ENCODE results near the gene UGT1A10.
"Not testable (repeated sequence)": the region's sequence is repeated elsewhere in the genome, so short reads cannot be mapped to it uniquely, and the experiment has no call there.

The UGT1A10 gene

DNA sequence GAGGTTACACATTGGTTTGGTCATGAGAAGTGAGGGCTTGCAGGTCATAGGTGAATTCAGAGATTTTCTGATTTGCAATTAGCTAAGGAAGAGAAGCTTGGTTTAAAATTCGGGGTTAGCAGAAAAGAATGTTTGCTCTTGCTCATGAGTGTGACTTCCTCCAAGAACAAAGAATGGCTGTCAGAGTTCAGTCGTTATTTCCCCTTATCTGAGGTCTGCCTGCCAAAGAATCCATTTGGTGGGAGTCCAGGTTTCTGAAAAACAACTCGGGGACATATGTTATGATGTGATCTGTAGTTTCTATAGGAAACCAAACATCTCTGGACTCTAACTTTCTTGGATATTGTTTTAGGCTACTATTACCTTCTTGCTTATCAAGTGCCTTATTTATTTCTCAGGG, 53.3 kb downstream of the UGT1A10 start:
- Mint-ChIP-seq H3K36me3 (ENCODE audit: insufficient read depth) (no peaks in the 10 kb centered on the region), H3K27me3 (peaks cover 43 to 71% of the 10 kb centered on the region in 2 donors), H3K4me3 (no peak overlapping the region), H3K4me1 (ENCODE audit: low read depth in 2 of 2) (no peaks in the 10 kb centered on the region), H3K27ac (no peak overlapping the region), H3K9me3 (no peaks in the 10 kb centered on the region)
- DNase-seq (no peak), ATAC-seq (replicated peaks) (no peak)

DNA sequence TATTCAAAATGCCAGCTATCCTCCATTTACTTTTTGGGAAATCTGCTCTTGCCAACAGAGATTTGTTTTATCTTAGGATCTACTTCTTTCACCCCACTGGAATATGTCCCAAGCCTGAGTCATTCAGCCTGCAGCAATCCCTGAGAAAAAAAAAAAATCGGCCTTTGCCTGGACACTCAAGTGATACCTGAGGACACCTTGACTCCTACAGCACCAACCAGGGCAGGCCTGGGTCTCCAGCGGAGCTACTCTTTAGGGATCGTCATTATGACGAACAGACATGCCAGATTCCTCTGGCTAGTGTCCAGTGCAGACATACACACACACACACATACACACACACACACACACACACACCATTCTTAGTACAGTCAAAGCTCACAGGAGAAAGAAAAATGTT, 54.2 kb downstream of the UGT1A10 start:
- no peak for DNase-seq
- ATAC-seq (replicated peaks) = no peak
- H3K4me1 Mint-ChIP-seq (ENCODE audit: low read depth in 2 of 2) = no peaks in the 10 kb centered on the region
- peaks cover 43 to 71% of the 10 kb centered on the region in 2 donors for H3K27me3 Mint-ChIP-seq
- no peaks in the 10 kb centered on the region for H3K9me3 Mint-ChIP-seq
- no peak overlapping the region for H3K27ac Mint-ChIP-seq
- no peak overlapping the region for H3K4me3 Mint-ChIP-seq
- no peaks in the 10 kb centered on the region for H3K36me3 Mint-ChIP-seq (ENCODE audit: insufficient read depth)

DNA sequence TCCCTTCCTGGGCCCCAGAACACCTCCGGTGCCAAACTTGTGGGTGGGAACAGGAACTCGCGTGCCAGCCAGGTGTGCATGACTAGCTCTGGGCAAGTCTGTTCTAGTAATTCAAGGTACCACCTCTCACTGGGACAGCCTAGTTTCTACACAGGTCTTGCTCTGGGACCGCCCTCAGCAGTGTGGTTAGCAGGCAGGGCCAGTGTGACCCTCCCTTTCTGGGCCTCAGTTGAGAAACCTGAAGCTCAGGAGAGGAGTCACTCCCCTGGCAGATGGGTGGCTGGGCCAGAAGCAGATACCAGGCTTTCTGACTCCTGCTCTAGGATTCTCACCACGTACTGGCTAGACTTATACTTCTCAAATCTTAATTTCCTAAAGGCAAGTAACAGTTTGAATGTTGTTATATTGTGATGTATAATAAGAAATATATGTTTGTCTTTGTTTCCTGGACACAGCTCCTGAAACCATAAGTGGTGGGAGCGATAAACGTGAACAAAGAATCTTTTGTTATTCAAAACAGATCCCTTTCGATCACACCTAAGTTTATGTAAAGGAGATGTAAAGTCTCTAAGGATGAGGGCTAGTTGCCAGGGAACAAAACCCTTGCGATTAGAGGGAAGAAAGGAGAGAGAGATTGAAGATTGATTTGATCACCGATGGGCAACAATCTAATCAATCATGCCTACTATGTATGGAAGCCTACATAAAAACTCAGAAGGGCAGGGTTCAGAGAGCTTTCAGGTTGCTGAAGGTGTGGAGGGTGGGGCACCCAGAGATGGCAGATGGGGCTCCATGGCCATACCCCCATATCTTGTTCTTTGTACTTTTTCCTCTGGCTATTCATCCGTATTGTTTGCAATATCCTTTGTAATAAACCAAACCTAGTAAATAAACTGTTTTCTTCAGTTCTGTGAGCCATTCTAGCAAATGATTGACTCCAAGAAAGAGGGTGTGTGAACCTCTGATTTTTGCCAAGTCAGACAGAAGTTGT, 55.5 kb downstream of the UGT1A10 start:
- DNase-seq (no peak), ATAC-seq (replicated peaks) (no peak)
- H3K36me3 Mint-ChIP-seq (ENCODE audit: insufficient read depth) = peaks cover 4% of the 10 kb centered on the region
- no peaks in the 10 kb centered on the region for H3K4me1 Mint-ChIP-seq (ENCODE audit: low read depth in 2 of 2)
- no peak overlapping the region for H3K4me3 Mint-ChIP-seq
- H3K9me3 Mint-ChIP-seq = no peaks in the 10 kb centered on the region
- peaks cover 39 to 76% of the 10 kb centered on the region in 2 donors for H3K27me3 Mint-ChIP-seq
- no peak overlapping the region for H3K27ac Mint-ChIP-seq

DNA sequence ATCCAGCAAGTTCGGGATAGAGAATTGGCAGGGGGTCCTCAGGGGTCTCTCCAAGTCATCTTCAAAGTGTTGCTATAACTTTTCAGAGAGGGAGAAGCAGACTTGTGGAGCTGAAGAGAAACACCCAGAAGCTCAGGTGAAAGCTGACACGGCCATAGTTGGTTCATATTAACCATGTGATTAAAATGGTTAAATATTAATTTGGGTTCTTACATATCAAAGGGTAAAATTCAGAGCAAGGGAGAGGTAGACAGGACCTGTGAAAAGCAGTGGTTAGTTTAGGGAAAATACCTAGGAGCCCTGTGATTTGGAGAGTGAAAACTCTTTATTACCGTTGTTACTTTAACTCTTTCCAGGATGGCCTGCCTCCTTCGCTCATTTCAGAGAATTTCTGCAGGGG, 56.4 kb downstream of the UGT1A10 start, which contains the start of gene UGT1A6:
Gene UGT1A6, plus strand, starts transcription at position 243 of the 400 bp plus-strand sequence. Its CDS starts 115 bp downstream, at position 358.
- Mint-ChIP-seq H3K4me3 (no peak within 1 kb of the TSS), H3K27ac (no peak within 1 kb of the TSS), H3K27me3 (peaks cover 37 to 77% of the 10 kb centered on the region in 2 donors), H3K4me1 (ENCODE audit: low read depth in 2 of 2) (no peaks in the 10 kb centered on the region), H3K36me3 (ENCODE audit: insufficient read depth) (peaks cover 4% of the 10 kb centered on the region), H3K9me3 (no peaks in the 10 kb centered on the region)
- ATAC-seq (replicated peaks) = no peak
- no peak for DNase-seq

DNA sequence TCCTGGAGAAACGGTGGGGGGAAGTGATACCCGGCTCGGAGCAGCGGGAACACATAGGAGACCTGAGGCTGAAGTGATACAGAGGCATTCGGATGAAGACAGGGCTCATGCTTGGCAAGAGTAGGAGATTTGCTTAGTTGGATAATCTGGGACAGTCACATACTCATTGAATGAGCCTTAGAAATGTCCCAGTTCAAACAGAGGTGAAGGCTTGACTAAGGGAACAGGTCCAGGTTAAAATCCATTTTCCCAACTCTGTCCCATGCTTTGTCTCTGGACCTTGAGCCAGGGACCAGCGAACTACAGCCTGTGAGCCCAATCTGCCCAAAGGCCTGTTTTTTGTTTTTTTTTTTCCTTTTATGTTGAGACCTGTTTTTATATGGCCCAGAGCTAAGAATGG, 57.7 kb downstream of the UGT1A10 start:
- no peak for DNase-seq
- Mint-ChIP-seq H3K36me3 (ENCODE audit: insufficient read depth) (peaks cover 4% of the 10 kb centered on the region), H3K4me1 (ENCODE audit: low read depth in 2 of 2) (no peaks in the 10 kb centered on the region), H3K27ac (no peak overlapping the region), H3K4me3 (no peak overlapping the region), H3K27me3 (peaks cover 28 to 71% of the 10 kb centered on the region in 2 donors), H3K9me3 (no peaks in the 10 kb centered on the region)
- no peak for ATAC-seq (replicated peaks)

DNA sequence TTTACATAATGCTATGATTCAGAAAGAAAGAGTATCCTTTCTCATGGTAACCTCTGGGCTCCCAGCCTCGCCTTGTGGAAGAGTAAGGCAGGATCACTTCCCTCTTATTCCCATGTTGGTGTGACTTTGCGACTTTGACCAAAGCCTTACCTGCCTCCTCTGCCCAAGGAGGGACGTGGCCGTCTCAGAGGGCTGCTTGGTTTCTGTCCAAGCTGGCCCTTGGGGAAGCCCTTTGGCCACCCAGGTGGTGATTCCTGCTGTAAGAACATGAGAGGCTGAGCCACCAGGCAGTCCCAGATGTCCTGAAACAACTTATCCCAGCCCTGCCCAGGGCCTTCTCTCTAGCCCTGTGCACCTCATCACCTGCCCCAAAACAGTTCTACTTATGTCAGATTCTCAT, 62.5 kb downstream of the UGT1A10 start:
- Mint-ChIP-seq H3K9me3 (no peaks in the 10 kb centered on the region), H3K36me3 (ENCODE audit: insufficient read depth) (peaks cover 4% of the 10 kb centered on the region), H3K27me3 (peaks cover 35 to 38% of the 10 kb centered on the region in 2 donors), H3K4me1 (ENCODE audit: low read depth in 2 of 2) (no peaks in the 10 kb centered on the region), H3K27ac (no peak overlapping the region), H3K4me3 (no peak overlapping the region)
- no peak for DNase-seq
- no peak for ATAC-seq (replicated peaks)

DNA sequence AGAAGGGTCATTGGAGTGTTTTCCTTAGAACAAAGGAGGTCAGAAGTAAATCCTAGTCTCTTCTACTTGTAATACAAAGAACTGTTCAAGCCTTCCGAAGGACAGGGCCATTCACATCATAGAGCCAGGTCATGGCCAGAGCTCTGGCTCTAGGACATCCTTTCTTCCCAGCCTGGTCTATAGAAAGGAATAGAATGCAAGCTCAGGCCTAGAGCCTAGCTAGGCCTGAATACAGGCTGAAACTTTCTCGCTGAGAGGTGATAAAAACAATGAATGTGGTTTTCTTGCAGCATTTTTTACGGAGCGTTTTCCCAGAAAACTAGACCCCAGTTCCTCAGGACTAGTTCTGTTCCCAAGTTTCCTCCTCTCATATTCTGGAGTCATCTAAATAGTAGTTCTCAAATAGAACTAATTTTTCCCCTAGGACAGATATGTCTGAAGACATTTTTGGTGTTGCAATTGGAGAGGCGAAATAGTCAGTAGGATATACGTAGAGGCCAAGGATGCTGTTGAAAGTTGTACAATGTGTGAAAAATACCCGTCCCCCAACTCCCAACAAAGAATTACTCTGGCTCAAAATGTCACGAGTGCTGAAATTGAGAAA, 63.3 kb downstream of the UGT1A10 start:
- H3K4me3 Mint-ChIP-seq = no peak overlapping the region
- H3K9me3 Mint-ChIP-seq = peaks cover 0 to 2% of the 10 kb centered on the region in 2 donors
- no peak for ATAC-seq (replicated peaks)
- H3K36me3 Mint-ChIP-seq (ENCODE audit: insufficient read depth) = peaks cover 4% of the 10 kb centered on the region
- H3K27me3 Mint-ChIP-seq = peaks cover 30 to 44% of the 10 kb centered on the region in 2 donors
- no peak overlapping the region for H3K27ac Mint-ChIP-seq
- no peaks in the 10 kb centered on the region for H3K4me1 Mint-ChIP-seq (ENCODE audit: low read depth in 2 of 2)
- DNase-seq = no peak

DNA sequence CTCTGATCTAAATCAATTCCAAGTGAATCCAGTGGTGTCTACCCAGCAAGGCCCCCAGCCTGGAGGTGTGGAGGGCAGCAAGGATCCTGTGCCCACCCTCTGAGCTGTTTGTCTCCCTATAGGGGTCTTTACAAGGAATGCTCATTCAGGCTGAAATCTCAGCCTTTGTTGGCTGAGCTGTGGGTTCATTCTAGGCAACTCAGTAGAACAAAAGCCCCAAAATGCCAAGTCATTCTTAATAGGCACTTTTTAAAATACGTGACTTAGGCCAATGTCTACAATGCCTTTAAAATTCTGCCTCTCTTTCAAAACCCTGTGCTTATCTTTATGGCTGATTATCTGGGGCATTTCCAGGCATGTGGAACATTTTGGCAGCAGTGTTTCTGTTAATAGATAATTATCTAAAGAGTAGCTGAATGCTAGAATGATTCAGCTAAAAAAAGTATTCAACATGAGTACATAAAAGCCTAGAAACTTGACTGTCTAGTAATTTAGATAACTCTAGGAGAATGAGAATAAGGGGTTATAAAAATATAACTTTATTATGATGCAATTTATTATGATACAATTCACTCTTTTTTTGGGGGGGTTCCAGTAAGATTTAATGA, 63.9 kb downstream of the UGT1A10 start:
- DNase-seq = no peak
- no peak overlapping the region for H3K4me3 Mint-ChIP-seq
- H3K9me3 Mint-ChIP-seq = peaks cover 0 to 2% of the 10 kb centered on the region in 2 donors
- H3K36me3 Mint-ChIP-seq (ENCODE audit: insufficient read depth) = peaks cover 4% of the 10 kb centered on the region
- peaks cover 34 to 50% of the 10 kb centered on the region in 2 donors for H3K27me3 Mint-ChIP-seq
- no peak overlapping the region for H3K27ac Mint-ChIP-seq
- ATAC-seq (replicated peaks) = no peak
- no peaks in the 10 kb centered on the region for H3K4me1 Mint-ChIP-seq (ENCODE audit: low read depth in 2 of 2)

DNA sequence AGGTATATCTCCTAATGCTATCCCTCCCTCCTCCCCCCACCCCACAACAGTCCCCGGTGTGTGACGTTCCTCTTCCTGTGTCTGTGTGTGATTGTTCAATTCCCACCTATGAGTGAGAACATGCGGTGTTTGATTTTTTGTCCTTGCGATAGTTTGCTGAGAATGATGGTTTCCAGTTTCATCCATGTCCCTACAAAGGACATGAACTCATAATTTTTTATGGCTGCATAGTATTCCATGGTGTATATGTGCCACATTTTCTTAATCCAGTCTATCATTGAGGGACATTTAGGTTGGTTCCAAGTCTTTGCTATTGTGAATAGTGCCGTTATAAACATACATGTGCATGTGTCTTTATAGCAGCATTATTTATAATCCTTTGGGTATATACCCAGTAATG, 64.6 kb downstream of the UGT1A10 start:
- H3K4me1 Mint-ChIP-seq (ENCODE audit: low read depth in 2 of 2); H3K27ac Mint-ChIP-seq; DNase-seq; H3K36me3 Mint-ChIP-seq (ENCODE audit: insufficient read depth); H3K4me3 Mint-ChIP-seq; ATAC-seq (replicated peaks); H3K9me3 Mint-ChIP-seq: not testable (repeated sequence)
- peaks cover 35 to 57% of the 10 kb centered on the region in 2 donors for H3K27me3 Mint-ChIP-seq

DNA sequence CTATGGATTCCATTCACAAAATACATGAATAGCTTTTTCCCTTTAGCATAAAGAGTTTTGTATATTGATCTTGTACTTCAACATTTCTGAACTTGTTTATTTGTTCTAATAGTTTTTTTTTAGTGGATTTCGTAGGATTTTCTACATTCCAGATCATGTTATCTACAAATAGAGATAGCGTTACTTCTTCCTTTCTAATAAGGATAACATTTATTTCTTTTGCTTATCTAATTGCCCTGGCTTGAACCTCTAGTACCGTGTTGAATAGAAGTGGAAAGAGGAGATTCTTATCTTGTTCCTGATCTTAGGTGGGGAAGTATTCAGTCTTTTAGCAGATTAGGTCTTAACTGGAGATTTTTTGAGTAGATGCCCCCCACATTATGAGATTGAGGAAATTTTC, 66.0 kb downstream of the UGT1A10 start:
- DNase-seq = no peak
- no peaks in the 10 kb centered on the region for H3K36me3 Mint-ChIP-seq (ENCODE audit: insufficient read depth)
- peaks cover 0 to 2% of the 10 kb centered on the region in 2 donors for H3K9me3 Mint-ChIP-seq
- no peak for ATAC-seq (replicated peaks)
- no peak overlapping the region for H3K4me3 Mint-ChIP-seq
- H3K27me3 Mint-ChIP-seq = peaks cover 26 to 61% of the 10 kb centered on the region in 2 donors
- H3K4me1 Mint-ChIP-seq (ENCODE audit: low read depth in 2 of 2) = no peaks in the 10 kb centered on the region
- no peak overlapping the region for H3K27ac Mint-ChIP-seq

DNA sequence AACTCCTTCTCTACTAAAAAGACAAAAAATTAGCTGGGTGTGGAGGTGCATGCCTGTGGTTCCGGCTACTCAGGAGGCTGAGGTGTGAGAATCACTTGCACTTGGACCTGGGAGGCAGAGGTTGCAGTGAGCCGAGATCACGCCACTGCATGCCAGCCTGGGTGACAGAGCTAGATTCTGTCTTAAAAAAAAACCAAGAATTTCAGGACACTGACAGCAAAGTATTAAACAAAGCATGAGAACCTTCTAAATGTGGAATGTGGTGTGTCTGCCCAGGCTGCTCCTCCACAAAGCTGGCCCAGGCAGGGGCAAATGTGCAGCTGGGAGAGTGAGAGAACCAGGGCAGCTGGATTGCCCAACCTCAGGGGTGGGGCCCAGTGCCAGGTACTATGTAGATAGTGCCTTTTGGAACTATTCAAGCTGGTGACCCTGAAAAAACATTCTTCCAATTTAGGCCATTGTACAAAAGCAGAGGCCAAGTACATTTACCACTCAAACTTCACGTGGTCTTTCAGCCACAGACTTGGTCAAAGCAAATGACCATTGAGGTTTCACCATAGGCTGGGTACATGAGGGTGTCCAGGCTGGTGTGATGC, 69.8 kb downstream of the UGT1A10 start:
- no peak for DNase-seq
- Mint-ChIP-seq H3K4me3 (no peak overlapping the region), H3K4me1 (ENCODE audit: low read depth in 2 of 2) (no peaks in the 10 kb centered on the region), H3K36me3 (ENCODE audit: insufficient read depth) (no peaks in the 10 kb centered on the region), H3K27ac (no peak overlapping the region), H3K9me3 (peaks cover 0 to 2% of the 10 kb centered on the region in 2 donors), H3K27me3 (peaks cover 49 to 76% of the 10 kb centered on the region in 2 donors)
- ATAC-seq (replicated peaks) = no peak

DNA sequence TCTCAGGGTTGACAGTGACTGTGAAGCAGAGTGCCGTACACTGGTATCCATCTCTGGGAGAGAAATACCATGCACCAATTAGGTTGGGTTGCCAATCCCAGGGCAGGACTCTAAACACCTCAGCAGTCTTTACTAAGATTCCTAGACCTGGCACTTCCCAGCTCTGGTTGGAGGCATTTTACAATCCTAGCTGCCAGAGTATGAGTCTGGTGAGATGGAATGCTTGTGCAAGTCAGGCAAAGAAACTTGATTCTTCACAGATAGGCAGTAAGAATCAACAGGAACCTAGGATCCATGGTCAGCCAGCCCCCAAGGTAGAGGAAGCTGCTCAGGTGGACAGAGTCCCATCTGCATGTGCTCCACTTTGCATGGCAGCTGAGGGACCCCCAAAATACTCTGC, 70.5 kb downstream of the UGT1A10 start:
- H3K27me3 Mint-ChIP-seq = peaks cover 56 to 76% of the 10 kb centered on the region in 2 donors

DNA sequence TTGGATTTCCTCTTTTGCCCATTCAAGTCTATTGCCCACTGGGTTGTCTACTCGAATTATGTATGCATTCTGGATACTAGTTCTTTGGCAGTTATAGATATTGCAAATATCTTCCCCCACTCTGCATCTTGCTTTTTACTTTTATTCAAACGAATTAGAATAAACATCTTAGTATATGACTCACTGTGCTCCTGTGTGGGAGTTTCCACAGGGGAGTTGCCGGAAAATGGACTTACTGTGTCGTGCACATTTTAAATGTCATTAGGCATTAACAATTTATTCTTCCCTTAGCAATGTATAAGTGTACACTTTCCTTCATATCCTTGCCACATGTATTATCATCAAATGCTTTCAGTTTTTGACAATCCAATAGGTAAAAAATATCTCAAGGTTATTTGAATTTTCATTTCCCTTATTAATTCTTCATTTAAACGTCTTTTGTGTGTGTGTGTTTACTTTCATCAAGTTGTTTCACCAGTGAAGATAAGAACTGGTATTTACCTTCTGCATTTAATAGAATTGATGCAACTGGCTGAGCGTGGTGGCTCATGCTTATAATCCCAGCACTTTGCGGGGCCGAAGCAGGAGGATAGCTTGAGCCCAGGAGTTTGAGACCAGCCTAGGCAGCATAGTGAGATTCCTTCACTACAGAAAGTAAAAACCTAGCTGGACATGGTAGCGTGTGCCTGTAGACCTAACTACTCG, 71.8 kb downstream of the UGT1A10 start:
- peaks cover 70 to 74% of the 10 kb centered on the region in 2 donors for H3K27me3 Mint-ChIP-seq
- ATAC-seq (replicated peaks) (no peak), DNase-seq (no peak)

More for the DNA sequence above, 70.5 kb downstream of the UGT1A10 start:
- DNase-seq (no peak), ATAC-seq (replicated peaks) (no peak)
- no peaks in the 10 kb centered on the region for H3K36me3 Mint-ChIP-seq (ENCODE audit: insufficient read depth)
- peaks cover 0 to 2% of the 10 kb centered on the region in 2 donors for H3K9me3 Mint-ChIP-seq
- no peak overlapping the region for H3K4me3 Mint-ChIP-seq
- no peak overlapping the region for H3K27ac Mint-ChIP-seq
- no peaks in the 10 kb centered on the region for H3K4me1 Mint-ChIP-seq (ENCODE audit: low read depth in 2 of 2)

More for the DNA sequence above, 71.8 kb downstream of the UGT1A10 start:
- peaks cover 0 to 2% of the 10 kb centered on the region in 2 donors for H3K9me3 Mint-ChIP-seq
- no peaks in the 10 kb centered on the region for H3K36me3 Mint-ChIP-seq (ENCODE audit: insufficient read depth)
- no peak overlapping the region for H3K4me3 Mint-ChIP-seq
- no peak overlapping the region for H3K27ac Mint-ChIP-seq
- no peaks in the 10 kb centered on the region for H3K4me1 Mint-ChIP-seq (ENCODE audit: low read depth in 2 of 2)

Data from effector memory CD8-positive, alpha-beta T cell (primary cell).